ENCODE data around the gene LENEP. TPM values are rescaled to one million over a fixed set of nuclear protein-coding genes. Genes with fewer than 3 reads are reported as not detected.

LENEP gene
- total and polyA plus RNA-seq, 2 of the 8 experiments (the other 6 are each of a cell fraction or from before 2014, with no cell fraction given), result 1.3 TPM; not detected in 1

- no peaks in the 10 kb centered on the region for H3K36me3 ChIP-seq (ENCODE audit: control insufficient read depth in 2 of 4, insufficient read depth in 4 of 4, low read length in 3 of 4)
- peak overlapping the region; percentile 88; the same call in 1 of the 2 replicates for H2BK15ac ChIP-seq (ENCODE audit: low read length)
- peaks cover 6 to 10% (median 8%) of the 10 kb centered on the region in 4 experiments for H3K4me1 ChIP-seq (replicated peaks in 1 of 4; ENCODE audit: control insufficient read depth in 3 of 4, insufficient read depth in 4 of 4, low read length in 3 of 4)
- no peaks in the 10 kb centered on the region for H3K9me3 ChIP-seq (ENCODE audit: insufficient read depth in 2 of 2, low read depth in 1 of 2, low read length in 1 of 2)
- H3K18ac ChIP-seq (ENCODE audit: extremely low read depth, low read length), result peak overlapping the region; percentile 99
- H4K91ac ChIP-seq (replicated peaks; ENCODE audit: insufficient read length, low read length), result peak overlapping the region; percentile 99
- 2% methylated on average over 24 of the region's 50 CpGs; no CpG with 5 or more reads in 1 of the 2 experiments for WGBS, 2 experiments (ENCODE audit: extremely low coverage in 1 of 2, insufficient coverage in 1 of 2, insufficient read length in 1 of 2, insufficient replicate concordance in 2 of 2, low coverage in 1 of 2, low lambda C conversion rate in 2 of 2, missing lambda C conversion rate in 1 of 2)
- peak overlapping the region; percentile 79 to 91 for H3K4me2 ChIP-seq (ENCODE audit: insufficient read depth in 1 of 2, low read depth in 2 of 2, low read length in 2 of 2)
- peak overlapping the region; percentile 55 to 68 (median 58) for H3K4me3 ChIP-seq (ENCODE audit: extremely low read depth in 1 of 4, insufficient read depth in 2 of 4, low read depth in 3 of 4, low read length in 4 of 4)
- peak overlapping the region; percentile 77; the same call in 1 of the 2 replicates for H3K27ac ChIP-seq (ENCODE audit: low read depth, low read length)
- H3K23me2 ChIP-seq (ENCODE audit: low read depth, low read length), result peaks cover 18% of the 10 kb centered on the region; the same call in 1 of the 2 replicates
- H3K56ac ChIP-seq (replicated peaks; ENCODE audit: insufficient read length, low read depth, low read length), result peak overlapping the region; percentile 91
- peak overlapping the region; percentile 93 for H2BK120ac ChIP-seq (replicated peaks; ENCODE audit: low read depth, low read length)
- H3K27me3 ChIP-seq (replicated peaks in 1 of 4; ENCODE audit: control insufficient read depth in 3 of 4, extremely low read depth in 1 of 4, insufficient read depth in 3 of 4, low read length in 3 of 4), result no peaks in the 10 kb centered on the region
- peak overlapping the region; percentile 22 for H4K8ac ChIP-seq (ENCODE audit: extremely low read depth, insufficient read depth, low read length)
- H2BK12ac ChIP-seq (ENCODE audit: low read depth, low read length), result peak overlapping the region; percentile 96; the same call in 1 of the 2 replicates
- peak overlapping the region; percentile 90; the same call in 1 of the 2 replicates for H2BK20ac ChIP-seq (ENCODE audit: low read length)
- H4K20me1 ChIP-seq (replicated peaks in 1 of 2; ENCODE audit: control insufficient read depth in 1 of 2, insufficient read depth in 2 of 2, low read length in 2 of 2), result peaks cover 0 to 2% of the 10 kb centered on the region in 2 experiments
- POLR2A ChIA-PET (ENCODE audit: partially characterized antibody), result interaction anchor here (1.0 to 42.8 kb wide), 9 partner anchors 12 to 129 kb away, joined by 3 to 702 read pairs (median 6); partner anchors contain the start of genes ADAM15, CKS1B, FLAD1 and PBXIP1
- no peak overlapping the region for H3K23ac ChIP-seq (ENCODE audit: insufficient read length)
- H3K9ac ChIP-seq (replicated peaks in 1 of 4; ENCODE audit: extremely low read depth in 1 of 4, low read depth in 3 of 4, low read length in 3 of 4), result peak overlapping the region in 2 of 4 experiments; percentile 63; a peak in 4 of 7 replicates
- peak overlapping the region; percentile 97 for H2AK5ac ChIP-seq (ENCODE audit: low read depth, low read length)
- peaks cover 0 to 19% of the 10 kb centered on the region in 2 experiments; a peak in 2 of 4 replicates for H3K79me2 ChIP-seq (ENCODE audit: control insufficient read depth in 1 of 2, insufficient read depth in 2 of 2, low read length in 2 of 2)
- FAIRE-seq, result no peak
- CTCF ChIA-PET (ENCODE audit: partially characterized antibody), result interaction anchor here (0.6 to 14.0 kb wide), 13 partner anchors 15 to 134 kb away, joined by 3 to 334 read pairs (median 11); partner anchors contain the start of genes ADAM15, CKS1B, EFNA4 and FLAD1
- H3K14ac ChIP-seq (ENCODE audit: insufficient read length), result no peak overlapping the region
- H4K5ac ChIP-seq (ENCODE audit: insufficient read length, low read depth, low read length), result peak overlapping the region; percentile 93
- DNase-seq (ENCODE audit: low read depth in 1 of 2, low spot score in 2 of 2), result peak in 1 of 2 experiments; percentile 85
- peak overlapping the region; percentile 36 for H3K4ac ChIP-seq (replicated peaks; ENCODE audit: insufficient read length, low read depth, low read length)
- H2AFZ ChIP-seq (ENCODE audit: low read length), result peak overlapping the region; percentile 7; the same call in 1 of the 2 replicates
- no peaks in the 10 kb centered on the region for H3K79me1 ChIP-seq (ENCODE audit: low read depth, low read length)
- peak overlapping the region; percentile 97 for H2BK5ac ChIP-seq (ENCODE audit: low read depth, low read length)
- peak; percentile 48; the same call in 1 of the 2 replicates for TF ChIP-seq TCF12 (IDR thresholded peaks at IDR 0.05; ENCODE audit: low read depth, low read length)
- peak; percentile 95 for TF ChIP-seq E2F6 (IDR thresholded peaks at IDR 0.05)
- no peak for TF ChIP-seq NRF1 (IDR thresholded peaks at IDR 0.05; ENCODE audit: low read depth, low read length)
- no peak for TF ChIP-seq ZNF274 (IDR thresholded peaks at IDR 0.05; ENCODE audit: borderline replicate concordance, extremely low read depth, low read length)
- peak in 1 of 2 experiments; percentile 88; a peak in 2 of 4 replicates for TF ChIP-seq HDAC2 (IDR thresholded peaks at IDR 0.05; ENCODE audit: borderline replicate concordance in 1 of 2, low read depth in 2 of 2, low read length in 2 of 2)
- TF ChIP-seq SP1 (IDR thresholded peaks at IDR 0.05; ENCODE audit: low read depth, low read length), result peak; percentile 77; the same call in 1 of the 2 replicates
- no peak for TF ChIP-seq POLR2AphosphoS5 (IDR thresholded peaks at IDR 0.05; ENCODE audit: low read depth, low read length)
These were observed 6.4 kb downstream of the LENEP start for GRCh38 chr1:154999571-155000410.
